ENCODE data around the gene PCSK6.

GRCh38 chr15:101303408-101303807 is 186.1 kb downstream of the PCSK6 start:
- TF ChIP-seq ZNF317 (CRISPR knock-in tag; IDR thresholded peaks at IDR 0.05; ENCODE audit: borderline replicate concordance, low read depth) (no peak), NR3C1 (CRISPR knock-in tag; conservative IDR thresholded peaks at IDR 0.05; ENCODE audit: low read depth) (no peak), SMAD3 (CRISPR knock-in tag; IDR thresholded peaks at IDR 0.05; ENCODE audit: borderline replicate concordance) (no peak)
